K562 treated with DMSO at 1 percent for 4 hours (cell line): ENCODE data around the gene GPR12. TPM values are rescaled to one million over a fixed set of nuclear protein-coding genes. Genes with fewer than 3 reads are reported as not detected.

Source experiments
- total RNA-seq: library from RNA; unstranded; fragments of 300-600 nt; gene quantifications from 2 replicates; pipeline ENCODE4 v1.2.3, GENCODE V29; 2022; ENCODE audit not compliant: insufficient read depth

GPR12 gene
- not detected in 2 replicates for total RNA-seq

DNA sequence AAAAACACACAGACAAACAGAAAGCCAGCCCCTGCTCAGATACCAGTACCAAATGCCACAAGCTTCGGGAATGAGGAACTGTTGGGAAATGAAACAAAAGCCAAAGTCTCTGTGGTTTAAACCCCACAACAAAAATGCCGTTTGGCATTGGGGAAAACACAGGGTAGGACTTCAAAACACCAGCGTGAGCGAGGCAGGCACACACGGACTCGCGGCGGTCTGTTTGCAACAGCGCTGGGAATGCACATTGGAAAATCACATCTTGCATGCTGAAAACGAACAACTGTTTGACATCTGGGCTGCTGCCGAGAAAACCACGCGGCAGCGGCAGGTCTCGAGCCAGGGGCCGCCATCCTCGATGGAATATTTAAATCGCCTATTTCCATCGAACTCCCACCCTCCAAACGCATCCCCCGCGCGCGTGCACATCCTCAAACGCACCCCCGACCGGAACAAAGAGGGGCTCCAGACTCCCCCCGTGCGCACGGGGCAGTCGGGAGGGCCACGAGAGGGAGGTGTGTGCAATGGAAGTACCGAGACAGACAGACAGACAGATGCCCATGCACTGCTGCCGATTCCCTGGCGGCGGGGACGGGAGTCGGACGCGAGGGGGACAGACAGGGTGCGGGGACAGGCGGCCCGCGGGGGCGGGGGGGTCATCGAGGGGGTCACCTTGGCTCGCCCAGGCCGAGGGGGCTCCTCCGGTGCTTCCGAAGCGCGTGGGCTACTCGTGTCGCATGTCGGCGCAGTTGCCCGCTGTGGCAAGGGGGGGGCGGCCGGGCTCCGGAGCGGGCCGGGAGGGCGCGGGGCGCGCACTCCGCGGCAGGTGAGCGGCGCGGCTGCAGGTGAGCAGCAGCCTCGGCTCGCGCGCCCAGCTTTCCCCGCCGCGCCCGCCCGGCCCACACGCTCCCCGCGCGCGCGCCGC, at the start of gene GPR12:
TSS of gene GPR12 (minus strand) at position 880 of the 925 bp plus-strand sequence. CDS start 959 bp downstream, outside the sequence.

Other genes starting within 250 kb of the GPR12 start
- gene WASF3, start 203.1 kb downstream of the GPR12 start, total RNA-seq = not detected in 2 replicates